ENCODE data around the gene LARP1B.
"Not testable (repeated sequence)": the region's sequence is repeated elsewhere in the genome, so short reads cannot be mapped to it uniquely, and the experiment has no call there.

The LARP1B gene

GRCh38 chr4:128221586-128221985 is 160.5 kb downstream of the LARP1B start:
- no peak for DNase-seq

- no peak for DNase-seq
These were observed 164.0 kb downstream of the LARP1B start for GRCh38 chr4:128225148-128225547.

GRCh38 chr4:128227991-128228571 is 167.0 kb downstream of the LARP1B start:
- no peak for DNase-seq

GRCh38 chr4:128228845-128229795 is 168.0 kb downstream of the LARP1B start:
- no peak for DNase-seq

- DNase-seq: no peak
These were observed 171.6 kb downstream of the LARP1B start for GRCh38 chr4:128232719-128233118.

GRCh38 chr4:128234836-128235235 is 173.7 kb downstream of the LARP1B start:
- no peak for DNase-seq

GRCh38 chr4:128241019-128241418 is 179.9 kb downstream of the LARP1B start:
- DNase-seq: no peak

- DNase-seq: no peak
These were observed 180.4 kb downstream of the LARP1B start for GRCh38 chr4:128241425-128241913.

GRCh38 chr4:128241981-128242380 is 180.9 kb downstream of the LARP1B start:
- no peak for DNase-seq

- no peak for DNase-seq
These were observed 181.5 kb downstream of the LARP1B start for GRCh38 chr4:128242601-128243000.

GRCh38 chr4:128244379-128244778 is 183.3 kb downstream of the LARP1B start:
- DNase-seq: no peak

- not testable (repeated sequence) for DNase-seq
These were observed 184.3 kb downstream of the LARP1B start for GRCh38 chr4:128245391-128245790.

GRCh38 chr4:128247906-128248305 is 186.8 kb downstream of the LARP1B start:
- no peak for DNase-seq

GRCh38 chr4:128249787-128250668 is 188.9 kb downstream of the LARP1B start:
- no peak for DNase-seq

GRCh38 chr4:128255906-128256305 is 194.8 kb downstream of the LARP1B start:
- DNase-seq: no peak

- no peak for DNase-seq
These were observed 195.4 kb downstream of the LARP1B start for GRCh38 chr4:128256539-128256938.

GRCh38 chr4:128258166-128258565 is 197.1 kb downstream of the LARP1B start:
- not testable (repeated sequence) for DNase-seq

GRCh38 chr4:128259889-128260288 is 198.8 kb downstream of the LARP1B start:
- not testable (repeated sequence) for DNase-seq
